Natural killer cell (primary cell): ENCODE results near the gene ACOT11. TPM values are rescaled to one million over a fixed set of nuclear protein-coding genes. Genes with fewer than 3 reads are reported as not detected.

ENCODE experiments used
- ATAC-seq, 3 donors: fragments of 150-1000 bp in 2 of 3; fragments of 200-7000 bp in 1 of 3; cut with Tn5 transposase; 1 replicate in 1 of 3; 2 replicates in 2 of 3; pipeline ENCODE4 v1.10.0; 2021; ENCODE audit warnings: mild to moderate bottlenecking in 2 of 3, moderate library complexity in 2 of 3
- DNase-seq, 2 donors: peaks; one replicate each; pipeline versions ENCODE4 v3.0.0 to v3.0.0-alpha.2; 2013 to 2021; ENCODE audit warnings: mixed read lengths in 1 of 2
- H3K27ac ChIP-seq: one replicate; pipeline ENCODE4 v1.5.1; 2013; ENCODE audit warnings: mild to moderate bottlenecking, low read length
- H3K27me3 ChIP-seq: one replicate; pipeline ENCODE4 v1.6.1; 2013; ENCODE audit warnings: low read length; ENCODE audit not compliant: control insufficient read depth, insufficient read depth
- H3K36me3 ChIP-seq: one replicate; pipeline ENCODE4 v1.6.1; 2013; ENCODE audit warnings: low read length; ENCODE audit not compliant: control insufficient read depth, insufficient read depth
- H3K4me1 ChIP-seq: one replicate; pipeline ENCODE4 v1.6.1; 2013; ENCODE audit warnings: low read length; ENCODE audit not compliant: control insufficient read depth, insufficient read depth
- H3K4me3 ChIP-seq: one replicate; pipeline ENCODE4 v1.5.1; 2013; ENCODE audit warnings: low read length
- H3K9me3 ChIP-seq: one replicate; pipeline ENCODE4 v1.6.1; 2013; ENCODE audit warnings: low read length; ENCODE audit not compliant: control insufficient read depth, insufficient read depth
- H3K27ac Mint-ChIP-seq, 2 donors: one replicate each; pipeline ENCODE4 v1.8.0; 2022; ENCODE audit warnings: mild to moderate bottlenecking in 2 of 2, mixed read lengths in 2 of 2, moderate library complexity in 1 of 2
- H3K27me3 Mint-ChIP-seq, 2 donors: one replicate each; pipeline ENCODE4 v1.8.0; 2022; ENCODE audit warnings: low read depth in 2 of 2, mixed read lengths in 2 of 2
- H3K36me3 Mint-ChIP-seq: one replicate; pipeline ENCODE4 v1.8.0; 2022; ENCODE audit warnings: mixed read lengths
- H3K4me1 Mint-ChIP-seq, 2 donors: one replicate each; pipeline ENCODE4 v1.8.0; 2022; ENCODE audit warnings: mixed read lengths in 2 of 2
- H3K4me3 Mint-ChIP-seq: one replicate; pipeline ENCODE4 v1.8.0; 2022; ENCODE audit warnings: mild to moderate bottlenecking, moderate library complexity, mixed read lengths
- H3K9me3 Mint-ChIP-seq, 2 donors: one replicate each; pipeline ENCODE4 v1.8.0; 2022; ENCODE audit warnings: mixed read lengths in 2 of 2
- CTCF ChIP-seq: fragments of 200-600 bp; IDR thresholded peaks from one replicate; pipeline ENCODE4 v1.8.0; 2022; ENCODE audit warnings: antibody characterized with exemption
- WGBS: methylation state at CpG from one replicate; pipeline ENCODE4 v1.1.7; 2013; ENCODE audit warnings: missing lambda C conversion rate; ENCODE audit not compliant: insufficient coverage; 5-methylcytosine and 5-hydroxymethylcytosine counted together
- intact Hi-C: fragments of 100-400 bp; cut with micrococcal nuclease; formaldehyde crosslinking; loops from one replicate; pipeline ENCODE4 v1.14.2; 2022
- total RNA-seq, 4 donors: library from RNA; stranded (reverse); fragments of 120-200 nt in 1 of 4; gene quantifications; one replicate each; pipeline versions ENCODE4 v1.2.3 to v1.2.4, GENCODE V29; 2013 to 2022

The ACOT11 gene
- total RNA-seq, 3 donors from 2014 or later (not counting 1 experiment from before 2014, with no cell fraction given), result 0.61 to 1.2 (median 0.85) TPM

- no peak for TF ChIP-seq CTCF
- no peaks in the 10 kb centered on the region for H3K27me3 ChIP-seq
- no peak overlapping the region for H3K4me3 Mint-ChIP-seq
- H3K9me3 ChIP-seq, result no peaks in the 10 kb centered on the region
- H3K9me3 Mint-ChIP-seq, result no peaks in the 10 kb centered on the region
- no peaks in the 10 kb centered on the region for H3K4me1 ChIP-seq
- H3K4me3 ChIP-seq, result no peak overlapping the region
- 82% methylated on average over 4 of the region's 5 CpGs for WGBS
- H3K36me3 ChIP-seq, result no peaks in the 10 kb centered on the region
- ATAC-seq (no peak), DNase-seq (no peak)
- no peaks in the 10 kb centered on the region for H3K4me1 Mint-ChIP-seq
- H3K27ac Mint-ChIP-seq, result no peak overlapping the region
- intact Hi-C loops, result no loop called here
- H3K36me3 Mint-ChIP-seq, result no peaks in the 10 kb centered on the region
- H3K27ac ChIP-seq, result no peak overlapping the region
- H3K27me3 Mint-ChIP-seq, result no peaks in the 10 kb centered on the region
Measured at GRCh38 chr1:54566438-54567141, 18.6 kb downstream of the ACOT11 start.

GRCh38 chr1:54567961-54568360 is 19.9 kb downstream of the ACOT11 start:
- H3K4me1 Mint-ChIP-seq, result peaks cover 4 to 10% of the 10 kb centered on the region in 2 donors
- peaks cover 5% of the 10 kb centered on the region for H3K4me1 ChIP-seq
- no peak overlapping the region for H3K4me3 ChIP-seq
- H3K27ac Mint-ChIP-seq, result no peak overlapping the region
- no peaks in the 10 kb centered on the region for H3K9me3 Mint-ChIP-seq
- WGBS, result 85% methylated on average over 4 of the region's 5 CpGs
- ATAC-seq (no peak), DNase-seq (no peak)
- TF ChIP-seq CTCF, result no peak
- H3K9me3 ChIP-seq, result no peaks in the 10 kb centered on the region
- no peaks in the 10 kb centered on the region for H3K36me3 Mint-ChIP-seq
- H3K4me3 Mint-ChIP-seq, result no peak overlapping the region
- H3K36me3 ChIP-seq, result no peaks in the 10 kb centered on the region
- intact Hi-C loops, result no loop called here
- no peaks in the 10 kb centered on the region for H3K27me3 Mint-ChIP-seq
- H3K27me3 ChIP-seq, result no peaks in the 10 kb centered on the region
- no peak overlapping the region for H3K27ac ChIP-seq

- Mint-ChIP-seq H3K36me3 (no peaks in the 10 kb centered on the region), H3K4me1 (peaks cover 4 to 10% of the 10 kb centered on the region in 2 donors), H3K4me3 (no peak overlapping the region), H3K27me3 (no peaks in the 10 kb centered on the region), H3K27ac (no peak overlapping the region), H3K9me3 (no peaks in the 10 kb centered on the region)
- Histone ChIP-seq H3K27me3 (no peaks in the 10 kb centered on the region), H3K9me3 (no peaks in the 10 kb centered on the region), H3K4me3 (no peak overlapping the region), H3K27ac (no peak overlapping the region), H3K36me3 (no peaks in the 10 kb centered on the region), H3K4me1 (peaks cover 5% of the 10 kb centered on the region)
- intact Hi-C loops, result no loop called here
- ATAC-seq, result no peak
- WGBS, result 91% methylated on average over 3 of the region's 4 CpGs
- DNase-seq, result no peak
- TF ChIP-seq CTCF, result no peak
Measured at GRCh38 chr1:54569339-54569738, 21.3 kb downstream of the ACOT11 start.

- Mint-ChIP-seq H3K27me3 (peaks cover 0 to 3% of the 10 kb centered on the region in 2 donors), H3K4me3 (no peak overlapping the region), H3K27ac (no peak overlapping the region), H3K4me1 (peaks cover 4 to 10% of the 10 kb centered on the region in 2 donors), H3K36me3 (no peaks in the 10 kb centered on the region), H3K9me3 (no peaks in the 10 kb centered on the region)
- H3K27ac ChIP-seq, result no peak overlapping the region
- H3K9me3 ChIP-seq, result no peaks in the 10 kb centered on the region
- WGBS, result 93% methylated on average over 5 of the region's 5 CpGs
- TF ChIP-seq CTCF, result no peak
- DNase-seq (no peak), ATAC-seq (no peak)
- no peak overlapping the region for H3K4me3 ChIP-seq
- intact Hi-C loops, result no loop called here
- no peaks in the 10 kb centered on the region for H3K36me3 ChIP-seq
- H3K27me3 ChIP-seq, result no peaks in the 10 kb centered on the region
- H3K4me1 ChIP-seq, result peaks cover 5% of the 10 kb centered on the region
Measured at GRCh38 chr1:54570161-54570560, 22.1 kb downstream of the ACOT11 start.
